Mucosa of descending colon (tissue), 3 donors: ENCODE measurements around the gene RBM33. TPM values are rescaled to one million over a fixed set of nuclear protein-coding genes. Genes with fewer than 3 reads are reported as not detected.

ENCODE experiments used
- ATAC-seq: fragments of 200-7000 bp; cut with Tn5 transposase; one replicate; pipeline ENCODE4 v1.9.1; 2020; ENCODE audit warnings: mild to moderate bottlenecking, moderate library complexity
- DNase-seq, 3 donors: peaks; one replicate each; pipeline ENCODE4 v3.0.0-alpha.2; 2020
- H3K36me3 ChIP-seq: fragments of 200-600 bp; one replicate; pipeline ENCODE4 v1.8.0; 2021; ENCODE audit warnings: low read depth, mild to moderate bottlenecking
- H3K4me1 ChIP-seq: fragments of 200-600 bp; one replicate; pipeline ENCODE4 v1.8.0; 2021; ENCODE audit warnings: low read depth, mild to moderate bottlenecking
- H3K4me3 ChIP-seq: fragments of 200-600 bp; one replicate; pipeline ENCODE4 v1.8.0; 2021; ENCODE audit warnings: mild to moderate bottlenecking
- H3K9me3 ChIP-seq: fragments of 200-600 bp; one replicate; pipeline ENCODE4 v1.8.0; 2021; ENCODE audit warnings: mild to moderate bottlenecking
- CTCF ChIP-seq: fragments of 200-600 bp; IDR thresholded peaks from one replicate; pipeline ENCODE4 v1.8.0; 2022; ENCODE audit warnings: antibody characterized with exemption, mild to moderate bottlenecking
- intact Hi-C, 2 donors: fragments of 100-400 bp; cut with DNase I in 1 of 2; cut with micrococcal nuclease in 1 of 2; formaldehyde crosslinking; loops; one replicate each; pipeline versions ENCODE4 v1.11.0 to v1.11.1; 2022; cut with DNase I, micrococcal nuclease
- total RNA-seq, 3 donors: library from RNA; stranded (reverse); fragmentation: NEBNext Ultra II Directional in 2 of 3; extraction: Animal tissue kit (Norgen Biotek cat#: 25700) in 2 of 3; gene quantifications; one replicate each; pipeline versions ENCODE4 v1.2.1 to v1.2.4, GENCODE V29; 2021 to 2023
- donor health status: DM: no; HTN: no; CAD: no; lungs with moderate emphysema.
- donor health status: DM: no; HTN: no; CAD: no.
- donor health status: DM: no; HTN: yes; CAD: no.

Gene RBM33
- total RNA-seq, 3 donors from 2014 or later: 59.9 to 75.8 (median 69.8) TPM

- DNase-seq: no peak
- Histone ChIP-seq H3K4me1 (peaks cover 7% of the 10 kb centered on the region), H3K9me3 (no peaks in the 10 kb centered on the region), H3K4me3 (no peak overlapping the region), H3K36me3 (no peaks in the 10 kb centered on the region)
- intact Hi-C loops: no loop called here
- TF ChIP-seq CTCF: no peak
- no peak for ATAC-seq
These were observed 12.4 kb downstream of the RBM33 start for GRCh38 chr7:155656891-155657290.

GRCh38 chr7:155660059-155660757 lies 15.7 kb downstream of the RBM33 start:
- Histone ChIP-seq H3K9me3 (no peaks in the 10 kb centered on the region), H3K36me3 (no peaks in the 10 kb centered on the region), H3K4me3 (no peak overlapping the region), H3K4me1 (no peaks in the 10 kb centered on the region)
- intact Hi-C loops: no loop called here
- no peak for TF ChIP-seq CTCF
- ATAC-seq (peak; percentile 39), DNase-seq (no peak)

- Histone ChIP-seq H3K4me1 (no peaks in the 10 kb centered on the region), H3K36me3 (no peaks in the 10 kb centered on the region), H3K4me3 (no peak overlapping the region), H3K9me3 (no peaks in the 10 kb centered on the region)
- TF ChIP-seq CTCF: no peak
- ATAC-seq: no peak
- intact Hi-C loops: no loop called here
- no peak for DNase-seq
These were observed 16.3 kb downstream of the RBM33 start for GRCh38 chr7:155660758-155661093.

- Histone ChIP-seq H3K4me3 (no peak overlapping the region), H3K36me3 (no peaks in the 10 kb centered on the region), H3K4me1 (no peaks in the 10 kb centered on the region), H3K9me3 (no peaks in the 10 kb centered on the region)
- TF ChIP-seq CTCF: no peak
- ATAC-seq (no peak), DNase-seq (no peak)
- intact Hi-C loops: no loop called here
These were observed 18.0 kb downstream of the RBM33 start for GRCh38 chr7:155662343-155663043.

- Histone ChIP-seq H3K4me1 (no peaks in the 10 kb centered on the region), H3K4me3 (no peak overlapping the region), H3K36me3 (no peaks in the 10 kb centered on the region), H3K9me3 (no peaks in the 10 kb centered on the region)
- DNase-seq (no peak), ATAC-seq (no peak)
- intact Hi-C loops: no loop called here
- TF ChIP-seq CTCF: no peak
These were observed 19.5 kb downstream of the RBM33 start for GRCh38 chr7:155663937-155664336.
